ENCODE results near the gene CD109.
A peak's percentile ranks its signal among the peaks of the same experiment; 100 is the strongest.
"Not testable (repeated sequence)": the region's sequence is repeated elsewhere in the genome, so short reads cannot be mapped to it uniquely, and the experiment has no call there.

CD109 gene

DNA sequence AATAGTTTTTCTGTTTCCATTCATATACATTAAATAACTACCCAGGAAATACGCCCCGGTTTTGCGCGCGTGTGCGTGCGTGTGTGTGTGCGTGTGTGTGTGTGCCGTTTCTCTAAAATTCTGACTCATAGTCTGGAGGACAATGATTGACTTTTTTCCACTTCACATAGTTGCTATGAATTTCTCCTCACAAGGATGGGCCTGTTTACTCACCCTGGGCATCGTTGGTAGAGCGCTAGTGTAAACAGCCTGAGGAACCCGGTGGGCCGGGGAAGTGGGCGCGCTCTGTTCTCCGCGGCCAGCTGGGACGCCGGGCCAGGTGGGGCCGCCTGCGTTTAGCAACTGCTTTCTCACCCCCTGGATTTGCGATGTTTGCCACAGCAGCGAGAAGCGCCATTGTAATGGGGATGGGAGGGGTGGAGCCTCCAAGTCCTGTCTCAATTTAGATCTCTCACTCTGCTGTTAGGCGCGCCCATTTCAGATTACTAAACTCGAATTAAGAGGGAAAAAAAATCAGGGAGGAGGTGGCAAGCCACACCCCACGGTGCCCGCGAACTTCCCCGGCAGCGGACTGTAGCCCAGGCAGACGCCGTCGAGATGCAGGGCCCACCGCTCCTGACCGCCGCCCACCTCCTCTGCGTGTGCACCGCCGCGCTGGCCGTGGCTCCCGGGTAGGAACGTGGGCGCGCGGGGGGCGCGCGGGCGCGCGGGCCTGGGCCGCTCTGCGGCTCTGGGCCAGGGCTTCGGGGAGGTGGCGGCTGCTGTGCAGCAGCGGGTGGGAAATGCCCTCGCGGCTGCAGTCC is at the start of gene CD109:
Gene CD109, plus strand, starts transcription at position 585 of the 803 bp plus-strand sequence. Its CDS starts 13 bp downstream, at position 598.
- DNase-seq, result peak; percentile 59

DNA sequence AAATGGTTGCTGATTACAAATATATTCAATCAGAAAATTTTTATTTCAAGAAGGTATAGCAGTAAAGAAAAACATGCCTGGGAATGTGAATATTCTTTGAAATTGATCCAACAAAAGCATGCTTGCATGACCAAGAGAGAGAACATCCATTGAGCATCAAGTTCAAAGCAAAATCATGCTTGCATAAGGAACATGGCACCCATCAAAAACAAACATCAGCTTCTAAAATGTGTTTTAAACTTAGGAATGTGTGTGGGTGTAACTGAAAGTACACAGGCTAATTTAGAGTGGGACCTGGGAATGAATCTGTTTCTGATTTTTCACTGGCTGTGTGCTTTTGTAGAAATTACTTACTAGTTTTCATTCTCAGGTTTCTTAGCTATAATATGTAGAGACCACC is 47.8 kb upstream of the CD109 start:
- DNase-seq, result no peak

GRCh38 chr6:73649783-73650182 is 46.2 kb upstream of the CD109 start:
- no peak for DNase-seq

DNA sequence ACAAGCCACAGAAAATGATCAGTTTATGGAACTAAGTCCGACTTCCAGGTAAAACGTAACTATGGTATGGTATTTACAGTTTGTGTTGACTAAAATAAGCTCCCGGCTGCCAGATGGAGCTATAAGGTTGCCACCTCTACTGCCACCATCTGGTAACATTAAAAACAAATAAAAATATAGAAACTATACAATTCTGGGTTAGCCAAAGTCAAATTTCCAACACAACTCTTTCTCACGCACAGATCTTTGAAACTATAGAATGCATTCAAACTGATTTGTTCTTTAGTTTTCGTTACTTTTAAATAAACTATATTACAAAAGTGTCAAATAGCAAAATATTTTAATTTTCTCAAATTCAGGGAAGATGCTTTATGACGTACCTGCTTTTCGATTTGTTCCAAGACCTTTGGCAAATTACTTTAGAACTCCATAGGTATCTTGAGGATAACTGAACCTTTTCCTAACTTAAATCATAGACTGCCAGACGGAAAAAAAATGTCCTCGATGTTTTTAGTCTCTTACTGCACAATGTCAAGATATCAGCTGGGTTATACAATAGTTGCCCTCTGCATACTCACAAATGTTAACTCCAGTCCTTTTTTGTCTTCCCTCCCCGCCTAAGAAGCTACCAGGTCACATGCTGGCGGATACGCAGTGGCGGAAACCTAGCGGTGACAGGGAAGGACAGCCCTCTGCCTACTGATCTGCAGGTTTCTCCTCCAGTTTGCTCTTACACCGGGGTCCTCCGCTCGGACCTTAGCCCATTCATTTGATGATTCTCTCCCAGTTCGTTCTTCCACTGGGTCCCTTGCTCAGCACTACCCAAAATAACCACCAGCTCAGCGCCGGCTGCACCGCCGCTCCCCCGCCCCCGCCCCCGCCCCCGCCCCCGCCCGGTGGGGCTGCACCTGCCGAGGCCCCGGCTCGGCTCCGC is 43.1 kb upstream of the CD109 start:
- DNase-seq, result peak; percentile 72

GRCh38 chr6:73653571-73654424 is 42.2 kb upstream of the CD109 start, which contains the start of gene SLC17A5:
SLC17A5 (minus strand) TSS chr6:73653992; CDS start chr6:73653886, 106 bp downstream.
- peak; percentile 99 for DNase-seq

DNA sequence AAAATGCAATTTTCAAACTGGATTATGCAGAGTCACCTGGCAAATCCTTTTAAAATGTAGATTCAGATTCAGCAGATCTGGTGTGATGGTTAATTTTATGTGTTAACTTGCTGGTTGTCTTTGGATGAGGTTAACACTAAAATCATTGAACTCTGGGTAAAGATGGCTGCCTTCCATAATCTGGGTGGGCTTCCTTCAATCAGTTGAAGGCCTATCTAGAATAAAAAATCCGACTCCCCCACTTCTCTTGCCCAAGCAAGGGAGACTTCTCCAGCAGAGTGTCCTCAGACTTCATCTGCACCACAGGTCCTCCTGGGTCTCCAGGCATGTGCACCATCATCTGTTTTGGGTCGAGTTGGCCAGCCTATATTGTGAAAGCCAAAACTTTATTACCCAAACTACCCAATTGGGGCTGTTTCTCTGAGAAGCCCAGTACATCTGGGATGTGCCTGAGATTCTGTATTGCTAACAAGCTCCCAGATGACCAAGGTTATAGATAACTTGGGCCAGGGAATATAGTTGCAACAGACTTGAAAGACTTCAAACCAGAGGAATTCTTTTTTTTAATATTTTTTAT is 40.6 kb upstream of the CD109 start:
- DNase-seq, result no peak

GRCh38 chr6:73656531-73657145 is 39.4 kb upstream of the CD109 start:
- DNase-seq, result no peak

DNA sequence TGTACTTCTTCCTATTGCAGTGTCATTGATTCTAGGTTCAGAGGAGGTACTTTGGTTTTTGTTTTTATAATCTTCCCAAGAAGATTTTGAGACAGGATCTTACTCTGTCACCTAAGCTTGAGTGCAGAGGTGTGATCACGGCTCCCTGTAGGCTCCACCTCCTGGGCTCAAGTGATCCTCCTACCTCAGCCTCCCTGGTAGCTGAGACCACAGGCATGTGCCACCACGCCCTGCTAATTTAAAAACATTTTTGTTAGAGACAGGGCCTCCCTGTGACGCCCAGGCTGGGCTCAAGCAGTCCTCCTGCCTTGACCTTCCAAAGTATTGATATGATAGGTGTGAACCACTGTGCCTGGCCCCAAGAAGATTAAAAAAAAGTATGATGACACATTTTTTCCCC is 38.8 kb upstream of the CD109 start:
- no peak for DNase-seq

GRCh38 chr6:73664701-73665100 is 31.3 kb upstream of the CD109 start:
- no peak for DNase-seq

GRCh38 chr6:73665686-73666319 is 30.2 kb upstream of the CD109 start:
- no peak for DNase-seq

DNA sequence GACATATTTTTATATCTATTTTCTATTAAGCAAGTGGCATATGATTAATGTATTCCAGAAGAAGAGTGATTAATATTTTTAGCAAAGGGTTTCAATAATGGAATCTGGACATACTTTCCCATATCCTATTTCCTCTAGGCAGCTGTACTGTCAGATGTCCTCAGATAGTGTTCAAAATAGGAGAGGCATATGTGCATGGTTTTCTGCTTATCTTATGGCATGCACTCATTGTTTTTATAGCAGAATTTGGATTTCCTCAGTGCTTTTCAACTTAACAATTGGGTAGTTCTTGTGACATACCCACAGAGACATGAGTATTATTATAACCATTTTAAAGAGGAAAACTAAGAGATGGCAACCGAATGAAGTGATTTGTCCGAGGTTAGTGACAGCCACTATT is 29.6 kb upstream of the CD109 start:
- no peak for DNase-seq

DNA sequence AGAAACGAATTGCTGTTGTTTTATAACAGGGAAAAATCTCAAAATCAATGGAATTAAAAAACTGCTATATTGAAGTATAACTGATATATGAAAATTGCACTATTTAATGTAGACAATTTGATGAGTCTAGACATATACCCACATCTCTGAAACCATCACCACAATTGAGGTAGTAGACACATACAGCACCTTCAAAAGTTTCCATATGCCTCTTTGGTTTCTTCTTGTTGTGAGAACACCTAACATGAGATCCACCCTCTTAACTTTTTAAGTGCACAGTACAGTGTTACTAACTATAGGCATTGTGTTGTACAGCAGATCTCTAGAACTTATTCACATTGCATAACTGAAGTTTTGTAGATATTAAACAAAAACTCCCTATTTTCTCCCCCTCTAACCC is 28.2 kb upstream of the CD109 start:
- no peak for DNase-seq

DNA sequence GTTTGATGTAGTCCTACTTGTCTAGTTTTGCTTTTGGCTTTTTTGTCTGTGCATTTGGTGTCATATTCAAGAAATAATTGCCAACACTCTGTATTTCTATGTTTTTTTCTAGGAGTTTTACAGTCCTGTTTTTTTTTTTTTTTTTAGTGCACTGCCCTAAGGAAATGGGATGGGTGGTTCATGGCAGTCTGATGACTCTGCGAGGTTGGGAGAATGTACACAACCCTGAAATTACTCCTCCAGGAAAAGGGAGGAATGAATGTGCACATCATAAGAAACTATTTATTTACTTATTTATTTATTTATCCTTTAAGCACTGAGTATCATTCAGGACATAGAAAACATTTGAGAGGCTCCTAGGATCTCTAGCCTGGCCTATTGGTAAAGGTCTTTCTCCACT is 27.0 kb upstream of the CD109 start:
- no peak for DNase-seq

DNA sequence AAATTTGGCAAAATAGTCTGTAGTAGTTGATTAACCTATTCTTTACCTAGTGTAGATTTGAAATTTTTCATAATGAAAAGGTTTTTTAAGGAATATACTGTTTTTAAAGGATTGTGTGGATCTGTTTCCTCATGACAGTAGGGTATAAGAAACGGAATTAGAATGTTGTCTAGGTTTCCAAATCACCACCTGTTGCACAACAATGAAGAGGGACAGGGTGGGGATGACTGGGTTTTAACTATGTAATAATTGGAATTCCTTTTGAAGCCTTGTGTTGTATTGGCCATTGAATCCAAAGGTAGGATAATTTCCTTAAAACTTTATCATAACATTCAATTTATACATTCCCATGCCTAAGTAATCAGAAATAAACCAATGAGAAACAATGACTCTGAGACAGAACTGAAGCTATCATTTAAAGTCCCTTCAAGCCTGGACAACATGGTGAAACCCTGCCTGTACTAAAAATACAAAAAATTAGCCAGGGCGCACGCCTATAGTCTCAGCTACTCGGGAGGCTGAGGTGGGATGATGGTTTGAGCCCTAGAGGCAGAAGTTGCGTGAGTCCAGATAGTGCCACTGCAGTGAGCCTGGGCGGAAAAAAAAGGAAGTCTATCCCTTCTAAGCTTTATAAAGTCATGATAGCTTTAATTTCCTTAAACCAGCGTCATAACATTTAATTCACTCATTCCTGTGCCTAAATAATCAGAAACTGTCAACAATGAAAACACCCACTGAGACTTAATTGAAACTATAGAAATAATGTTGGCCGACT is 23.9 kb upstream of the CD109 start:
- no peak for DNase-seq

DNA sequence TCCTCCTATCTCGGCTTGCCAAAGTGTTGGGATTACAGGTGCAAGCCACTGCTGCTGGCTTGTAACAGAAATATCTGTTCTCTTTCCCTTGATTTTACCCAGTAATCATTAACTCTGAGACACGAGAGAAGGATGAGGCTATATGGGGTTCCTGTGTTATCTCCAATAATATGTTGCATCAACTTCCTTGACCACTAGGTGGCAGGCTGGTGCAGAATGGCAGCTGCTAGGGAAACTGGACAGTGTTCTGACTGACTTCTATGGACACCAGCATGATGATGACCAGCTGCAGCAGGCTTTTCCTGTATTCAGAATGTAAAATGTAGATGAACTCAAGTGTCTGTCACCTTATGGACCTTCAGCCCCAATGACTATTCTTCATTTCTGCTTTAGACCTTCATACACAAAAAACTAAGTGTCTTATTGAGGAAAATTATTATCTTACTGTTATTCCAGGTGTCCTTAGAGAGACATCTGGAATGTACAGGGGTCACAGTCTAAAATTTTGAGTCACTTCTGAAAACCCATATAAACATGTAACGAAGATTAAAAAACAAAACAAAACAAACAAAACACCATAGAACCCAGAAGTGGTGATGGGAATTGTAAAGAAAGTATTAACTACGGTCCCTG is 20.4 kb upstream of the CD109 start:
- peak; percentile 77 for DNase-seq

DNA sequence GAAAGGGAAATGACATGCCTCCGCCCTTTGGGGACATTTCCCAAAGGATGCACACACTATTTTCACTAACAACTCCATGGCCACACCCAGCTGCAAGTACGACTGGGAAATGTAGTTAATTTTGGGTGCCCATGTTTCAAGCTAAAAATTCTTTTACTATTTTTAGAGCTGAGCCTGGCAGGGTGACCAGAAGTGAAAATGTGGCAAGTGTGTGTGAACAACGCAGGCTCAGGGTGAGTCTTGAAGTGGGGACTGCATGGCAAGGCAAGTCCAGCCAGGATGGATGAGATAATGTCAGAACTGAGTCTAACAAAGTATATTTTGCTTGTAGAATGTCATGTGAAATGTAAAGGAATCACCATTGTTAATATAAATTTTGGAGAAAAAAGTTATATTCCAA is 17.0 kb upstream of the CD109 start:
- DNase-seq, result no peak

DNA sequence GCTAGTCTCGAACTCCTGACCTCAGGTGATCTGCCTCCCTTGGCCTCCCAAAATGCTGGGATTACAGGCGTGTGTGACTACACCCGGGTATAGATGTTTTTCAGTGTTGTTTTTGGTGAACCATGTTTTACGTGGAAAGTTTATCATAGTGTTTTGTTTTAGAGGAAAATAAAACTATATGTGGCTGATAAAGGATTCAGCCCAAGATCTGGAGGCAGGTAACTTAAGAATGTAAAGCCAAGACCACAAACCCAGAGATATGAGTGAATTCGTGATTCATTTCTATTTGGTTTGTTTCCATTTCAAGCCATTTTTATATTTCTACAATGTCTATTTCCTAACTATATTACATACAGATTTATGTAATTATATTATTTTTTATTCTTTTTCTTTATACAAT is 16.2 kb upstream of the CD109 start:
- not testable (repeated sequence) for DNase-seq

GRCh38 chr6:73680289-73680918 is 15.6 kb upstream of the CD109 start:
- no peak for DNase-seq

- DNase-seq, result not testable (repeated sequence)
These were observed 12.4 kb upstream of the CD109 start for GRCh38 chr6:73683574-73683973.

DNA sequence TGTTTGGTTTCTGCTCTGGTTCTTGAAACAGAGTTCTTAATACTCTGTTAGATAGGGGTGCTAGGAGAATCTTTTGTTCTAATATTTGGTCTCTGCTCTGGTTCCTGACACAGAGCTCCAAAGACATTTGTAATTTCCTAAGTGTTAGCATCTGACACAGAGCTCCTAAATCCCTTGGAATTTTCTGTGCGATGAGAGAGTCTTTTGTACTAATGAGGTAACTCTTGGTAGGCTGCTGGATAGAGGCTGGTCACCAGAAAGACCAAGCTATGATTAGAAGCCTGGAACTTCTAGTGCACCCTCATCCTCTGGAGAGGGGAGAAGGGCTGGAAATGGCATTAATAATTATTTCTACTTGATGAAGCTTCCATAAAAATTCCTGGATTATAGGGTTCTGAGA is 7.7 kb upstream of the CD109 start:
- DNase-seq, result no peak
